Activated CD4-positive, alpha-beta T cell treated with anti-CD3 and anti-CD28 coated beads, Interleukin-2, Interleukin-4, amounts not matched to agents 100 ng/mL and 50 ng/mL, durations not matched to agents 16 hours and 8 hours (primary cell): Measurements from ENCODE around the gene KBTBD13.
A peak's percentile ranks its signal among the peaks of the same experiment; 100 is the strongest.
"Not testable (repeated sequence)": the region's sequence is repeated elsewhere in the genome, so short reads cannot be mapped to it uniquely, and the experiment has no call there.

Experiments
- DNase-seq: peaks from one replicate; pipeline ENCODE4 v3.0.0-alpha.2; 2020; ENCODE audit warnings: low spot score

KBTBD13 gene

DNA sequence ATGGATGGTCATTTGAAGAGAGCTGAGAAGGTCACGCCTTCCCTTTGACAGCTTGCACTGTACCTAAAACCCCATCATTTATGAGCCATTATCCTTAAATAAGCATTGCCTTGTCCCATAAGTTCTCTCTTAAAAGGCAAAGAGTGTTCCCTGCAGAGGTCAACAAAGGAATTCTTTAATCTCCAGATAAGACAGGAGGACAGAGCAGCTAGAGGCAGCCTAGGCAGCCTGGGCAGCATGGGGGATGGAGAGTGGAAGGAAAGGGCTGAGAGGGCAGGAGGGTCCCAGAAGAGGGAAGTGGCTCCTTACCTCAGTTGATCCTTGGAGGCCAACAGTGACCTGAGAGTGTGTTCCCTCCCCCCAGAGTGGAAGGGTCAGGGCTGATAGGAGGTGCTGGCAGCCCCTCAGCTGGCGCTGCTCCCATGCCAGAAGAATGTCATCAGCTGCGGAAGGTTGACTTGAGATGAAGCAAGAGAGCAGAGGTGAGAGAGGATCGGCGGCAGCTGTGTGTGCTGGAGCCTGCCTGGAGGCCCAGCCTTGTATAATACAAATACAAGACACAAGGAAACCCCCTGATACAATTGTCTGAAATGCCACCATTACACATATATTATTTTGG lies 12.8 kb downstream of the KBTBD13 start:
- no peak for DNase-seq

GRCh38 chr15:65091946-65092770 lies 15.6 kb downstream of the KBTBD13 start:
- no peak for DNase-seq

DNA sequence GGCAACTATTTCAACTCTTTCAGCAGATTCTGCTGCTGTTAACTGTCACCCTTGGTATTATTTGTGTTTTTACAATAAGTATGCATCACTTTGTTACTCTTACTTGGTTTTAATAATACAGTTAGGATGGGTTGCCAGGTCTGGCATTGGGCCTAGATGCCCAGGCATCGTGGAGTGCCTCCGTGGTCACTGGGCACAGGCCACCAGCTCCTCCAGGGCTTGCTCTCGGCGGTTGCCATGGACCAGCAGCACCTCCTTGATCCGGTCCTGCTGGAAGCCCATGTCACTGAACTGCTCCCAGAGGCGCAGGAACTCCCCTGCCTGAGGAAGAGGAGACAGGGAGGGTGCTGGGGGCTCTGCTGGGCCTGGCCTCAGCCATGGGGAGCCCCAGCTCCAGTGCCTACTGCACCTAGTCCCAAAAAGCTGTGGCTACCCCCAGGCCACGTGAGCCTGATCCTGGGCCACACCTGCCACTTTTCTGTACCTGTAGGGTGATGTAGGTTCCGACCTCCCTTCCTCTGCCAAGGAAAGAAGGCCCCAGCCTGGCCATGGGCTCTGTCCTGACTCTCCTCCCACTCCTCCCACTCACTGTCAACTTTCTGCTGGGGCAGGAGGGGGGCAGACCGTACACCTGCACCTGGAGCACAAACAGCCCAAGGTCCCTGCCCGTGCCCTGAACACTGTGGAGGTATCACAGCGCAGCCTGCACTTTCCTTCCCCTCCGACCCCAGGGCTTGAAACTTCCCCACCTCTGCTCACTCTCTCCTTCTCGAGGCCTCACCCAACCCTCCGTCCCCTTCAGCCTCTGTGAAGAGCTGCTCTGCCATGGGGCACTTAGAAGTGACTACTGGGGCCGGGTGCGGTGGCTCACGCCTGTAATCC lies 16.6 kb downstream of the KBTBD13 start:
- DNase-seq, result no peak

DNA sequence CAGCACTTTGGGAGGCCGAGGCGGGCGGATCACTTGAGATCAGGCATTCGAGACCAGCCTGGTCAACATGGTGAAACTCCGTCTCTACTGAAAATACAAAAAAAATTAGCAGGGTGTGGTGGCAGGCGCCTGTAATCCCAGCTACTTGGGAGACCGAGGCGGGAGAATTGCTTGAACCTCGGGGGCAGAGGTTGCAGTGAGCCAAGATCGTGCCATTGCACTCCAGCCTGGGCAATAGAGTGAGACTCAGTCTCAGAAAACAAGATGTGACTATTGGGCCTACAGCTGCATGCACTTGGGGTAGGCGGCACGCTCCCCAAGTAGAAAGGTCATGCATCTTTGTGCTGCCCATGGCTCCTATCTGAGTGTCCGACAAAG lies 17.2 kb downstream of the KBTBD13 start:
- DNase-seq, result not testable (repeated sequence)

GRCh38 chr15:65094294-65094995 lies 17.9 kb downstream of the KBTBD13 start:
- DNase-seq, result no peak

DNA sequence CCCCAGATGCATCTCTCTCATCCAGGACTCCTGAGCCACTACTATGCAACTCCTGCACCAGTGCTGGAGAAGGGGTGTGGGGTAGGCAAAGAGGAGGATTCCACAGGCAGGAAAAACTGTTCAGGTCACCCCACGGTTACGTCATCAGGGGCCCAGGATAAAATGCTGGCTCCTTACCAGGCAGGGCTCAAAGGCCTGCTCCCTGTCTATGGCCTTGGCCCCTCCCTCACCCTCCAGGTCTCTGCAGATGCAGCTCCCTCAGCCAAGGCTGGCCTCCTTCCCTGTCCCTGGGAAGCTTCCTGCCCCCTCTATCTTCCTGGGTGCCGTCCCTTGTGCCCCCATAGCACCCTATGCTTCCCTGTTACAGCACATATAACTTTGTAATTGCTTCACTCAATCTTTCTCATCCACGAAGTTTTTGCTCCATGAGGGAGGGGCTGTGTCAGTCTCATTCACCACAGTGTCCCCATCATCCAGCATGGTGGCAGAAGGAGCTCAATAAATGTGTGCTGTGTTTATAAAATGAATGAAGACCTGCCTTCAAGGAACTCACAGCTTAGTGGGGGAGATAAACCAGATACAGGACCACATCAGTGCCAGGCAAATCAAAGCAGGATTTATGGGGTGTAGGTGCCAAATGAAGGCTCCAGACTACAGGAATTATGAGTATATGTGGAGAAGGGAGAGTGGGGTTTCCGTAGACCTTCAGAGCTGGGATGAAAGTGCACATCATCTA lies 18.6 kb downstream of the KBTBD13 start:
- no peak for DNase-seq

- DNase-seq, result no peak
Observed at GRCh38 chr15:65095747-65096104, 19.2 kb downstream of the KBTBD13 start.

DNA sequence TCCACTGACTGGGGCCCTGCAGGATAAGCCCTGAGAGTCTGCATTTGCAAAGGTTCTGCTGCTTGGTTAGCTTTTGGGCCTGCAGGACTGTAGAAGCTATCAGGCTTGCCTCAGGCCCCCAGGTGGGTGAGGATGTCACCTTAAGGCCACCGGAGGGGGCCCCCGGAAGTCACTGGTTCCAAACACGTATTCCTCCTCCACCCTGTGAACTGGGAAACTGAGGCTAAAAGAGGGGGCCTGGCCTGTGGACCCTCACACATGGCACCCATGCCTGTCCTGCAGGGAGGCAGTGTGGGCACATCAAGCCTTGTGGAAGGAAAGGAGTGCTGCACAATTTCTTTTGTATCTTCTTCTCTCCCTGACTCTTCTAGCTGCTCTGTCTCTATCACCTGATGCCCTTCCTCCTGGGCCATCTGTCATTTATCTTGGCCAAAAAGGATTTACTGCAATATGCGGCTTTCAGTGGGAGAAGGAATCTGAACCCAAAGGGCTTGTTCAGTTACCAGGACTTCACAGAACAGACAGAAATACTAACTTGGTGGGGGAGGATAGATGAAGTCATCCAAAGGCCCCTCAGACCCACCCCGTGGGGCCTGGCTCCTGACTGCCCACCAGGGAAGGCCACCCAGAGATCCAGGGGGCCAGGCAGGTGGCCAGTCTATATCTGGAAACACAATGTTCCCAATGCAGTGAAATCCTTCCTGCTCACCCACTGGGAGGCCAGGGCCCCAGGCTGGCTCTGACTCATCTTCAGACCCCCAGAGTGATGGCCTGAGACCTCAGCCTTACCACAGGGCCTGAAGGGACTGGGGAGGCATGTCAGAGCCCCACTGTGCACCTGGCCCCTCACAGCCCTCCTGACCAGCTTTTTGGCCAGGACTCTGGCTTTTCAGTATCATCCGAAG lies 20.2 kb downstream of the KBTBD13 start:
- no peak for DNase-seq

DNA sequence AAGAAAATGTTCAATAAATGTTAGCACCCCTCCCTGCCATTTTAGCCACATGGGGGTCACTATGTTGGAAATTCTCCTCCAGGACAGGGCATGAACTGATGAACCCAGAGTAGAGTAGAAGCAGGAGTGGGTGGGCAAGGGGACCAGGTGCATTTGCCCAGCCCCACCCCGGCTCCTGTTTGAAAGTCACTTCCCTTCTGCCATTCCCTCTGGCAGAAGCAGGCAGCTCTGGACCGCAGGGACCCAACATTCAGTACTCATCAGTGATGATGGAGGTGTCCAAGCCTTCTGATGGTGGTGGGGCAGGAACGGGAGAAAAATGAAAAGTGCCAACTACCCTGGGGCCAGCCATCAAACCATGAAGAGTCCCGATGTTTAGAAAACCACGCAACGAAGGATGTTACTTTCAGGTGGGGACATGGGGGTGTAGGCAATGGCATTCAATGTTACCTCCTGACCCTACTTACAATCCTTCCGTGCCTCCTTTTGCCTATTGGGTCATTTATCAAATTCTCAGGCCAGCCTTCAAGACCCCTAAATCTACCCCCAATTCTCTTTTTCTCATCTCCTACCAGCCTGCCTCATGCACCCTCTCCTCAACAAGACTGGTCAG lies 21.2 kb downstream of the KBTBD13 start:
- DNase-seq, result no peak

- no peak for DNase-seq
Observed at GRCh38 chr15:65099336-65099735, 22.8 kb downstream of the KBTBD13 start.

GRCh38 chr15:65099801-65100200 lies 23.3 kb downstream of the KBTBD13 start:
- DNase-seq, result not testable (repeated sequence)

DNA sequence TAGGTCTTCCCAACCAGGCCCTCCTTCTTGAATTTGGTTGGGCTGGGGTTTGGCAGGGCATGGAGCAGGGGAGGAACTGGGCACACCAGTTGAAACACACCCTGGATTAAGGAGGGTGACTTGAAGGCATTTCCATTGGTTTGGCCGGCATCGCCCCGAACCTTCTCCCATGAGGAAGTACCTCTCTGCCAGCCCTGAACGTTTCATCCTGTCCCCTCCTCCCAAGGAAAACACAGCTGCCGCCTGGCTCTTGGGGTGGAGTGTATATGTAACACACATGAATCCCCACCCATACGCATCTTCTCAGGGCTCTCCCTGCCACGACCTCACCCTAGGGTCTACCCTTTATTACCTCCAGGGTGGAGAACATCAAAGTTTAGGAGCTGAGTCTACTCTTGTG lies 23.9 kb downstream of the KBTBD13 start:
- no peak for DNase-seq

- DNase-seq, result peak; percentile 50
Observed at GRCh38 chr15:65101411-65101890, 24.9 kb downstream of the KBTBD13 start.

DNA sequence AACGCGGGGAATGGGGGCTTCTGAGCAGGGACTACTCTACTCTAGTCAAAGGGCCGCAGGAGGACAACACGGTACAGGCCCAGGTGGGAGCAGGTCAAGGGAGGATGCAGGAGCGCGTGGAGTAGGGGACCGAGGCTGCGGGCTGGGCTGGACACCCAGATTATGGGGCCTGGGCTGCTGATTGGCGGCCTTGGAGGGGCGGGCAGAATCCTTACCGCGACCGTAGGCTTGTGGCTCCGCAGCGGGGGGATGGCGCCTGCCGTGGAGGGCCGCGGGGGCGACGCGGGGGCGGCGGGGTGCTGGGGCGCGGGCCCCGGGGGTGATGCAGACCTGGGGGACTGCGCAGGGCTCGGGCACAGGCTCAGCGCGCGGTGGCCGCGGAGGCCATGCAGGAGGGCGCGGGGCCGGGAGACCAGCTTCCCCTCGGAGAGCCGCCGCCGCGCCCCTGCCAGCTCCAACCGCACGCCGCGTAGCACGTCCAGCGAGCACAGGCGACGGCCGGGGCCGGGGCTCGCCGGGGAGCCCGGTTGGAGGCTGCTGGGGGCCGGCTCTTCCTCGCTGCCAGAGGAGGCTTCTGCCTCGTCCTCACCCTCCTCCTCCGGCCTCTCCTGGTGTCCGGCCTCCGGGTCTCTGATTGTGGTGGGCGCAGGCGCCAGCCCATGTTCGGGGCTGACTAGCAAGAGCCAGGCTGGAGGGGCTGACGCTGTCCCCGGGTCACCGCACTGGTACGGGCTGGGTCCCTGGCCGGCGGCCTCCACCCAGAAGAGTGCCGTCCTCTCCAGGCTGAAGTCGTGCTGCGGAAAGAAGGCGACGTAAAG lies 25.6 kb downstream of the KBTBD13 start:
- DNase-seq, result no peak

DNA sequence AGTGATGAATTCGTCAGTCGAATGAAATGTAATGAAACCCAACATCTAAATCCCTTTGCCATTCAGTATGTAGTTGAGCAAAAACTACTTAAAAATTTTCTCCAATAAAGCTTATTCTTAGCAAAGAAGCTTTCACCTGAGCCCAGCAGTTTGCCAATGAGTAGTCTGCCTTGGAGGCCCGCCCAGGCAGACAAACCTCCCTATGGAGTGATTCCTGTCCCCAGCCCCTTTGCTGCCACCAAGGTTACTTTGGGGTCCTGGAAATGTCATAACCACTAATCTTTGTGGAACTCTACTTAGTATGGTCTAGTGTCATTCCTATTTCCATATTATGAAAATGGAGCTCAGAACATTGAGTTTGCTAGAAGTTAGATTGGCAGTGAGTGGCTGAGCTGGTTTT lies 26.4 kb downstream of the KBTBD13 start:
- no peak for DNase-seq

GRCh38 chr15:65105038-65105437 lies 28.5 kb downstream of the KBTBD13 start:
- no peak for DNase-seq

DNA sequence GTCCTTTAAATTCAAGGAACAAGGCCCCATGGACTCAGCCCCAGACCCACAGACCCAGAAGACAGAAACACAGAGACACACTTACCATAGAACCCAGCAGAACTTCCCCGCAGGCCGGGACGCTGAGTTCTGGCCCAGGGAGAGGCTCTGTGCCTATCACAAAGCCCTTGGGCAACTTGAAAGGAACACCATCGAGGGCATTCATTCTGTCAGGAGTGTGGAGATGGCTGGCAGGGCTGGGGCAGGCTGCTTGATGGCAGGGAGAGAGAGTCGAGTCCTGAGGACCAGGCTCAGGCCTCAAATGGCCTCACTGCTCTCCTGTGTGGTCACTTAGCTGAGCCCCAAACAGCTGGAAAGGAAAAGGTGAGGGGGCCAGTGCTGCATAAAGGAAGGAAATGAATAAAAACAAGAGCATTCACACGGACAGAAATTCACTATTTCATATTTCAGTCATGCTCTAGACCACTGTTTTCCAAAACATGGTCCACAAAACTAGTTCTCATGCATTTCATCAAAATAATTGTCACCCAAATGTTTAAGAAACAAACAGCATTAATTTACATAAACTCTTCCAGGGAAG lies 29.6 kb downstream of the KBTBD13 start:
- no peak for DNase-seq

GRCh38 chr15:65110676-65111292 lies 34.2 kb downstream of the KBTBD13 start:
- DNase-seq, result no peak
